CD14-positive monocyte (primary cell): ENCODE measurements around the gene MCF2L. TPM values are rescaled to one million over a fixed set of nuclear protein-coding genes. Genes with fewer than 3 reads are reported as not detected.

Experiments used
- DNase-seq, 3 donors: peaks; one replicate each; pipeline ENCODE4 v3.0.0-alpha.2; 2011 to 2022
- H2AFZ ChIP-seq: 2 replicates; pipeline ENCODE4 v1.6.0; 2012; ENCODE audit warnings: mild to moderate bottlenecking, low read depth, low read length, inconsistent platforms; ENCODE audit not compliant: insufficient read depth, poor library complexity, severe bottlenecking
- H3K27ac ChIP-seq, 2 donors: 1 replicate in 1 of 2; 2 replicates in 1 of 2; pipeline ENCODE4 v1.5.1; 2012 to 2013; ENCODE audit warnings: low read length in 2 of 2, control low read depth in 1 of 2, inconsistent platforms in 1 of 2, low read depth in 1 of 2, mild to moderate bottlenecking in 1 of 2
- H3K27me3 ChIP-seq, 2 donors: one replicate each; pipeline versions ENCODE4 v1.6.0 to v1.6.1; 2011 to 2013; ENCODE audit warnings: low read length in 2 of 2; ENCODE audit not compliant: control insufficient read depth in 2 of 2, insufficient read depth in 2 of 2
- H3K36me3 ChIP-seq, 2 donors: replicated peaks in 1 of 2; 1 replicate in 1 of 2; 2 replicates in 1 of 2; pipeline versions ENCODE4 v1.5.1 to v1.6.1; 2012 to 2013; ENCODE audit warnings: low read length in 2 of 2, control low read depth in 1 of 2, inconsistent platforms in 1 of 2, mild to moderate bottlenecking in 1 of 2; ENCODE audit not compliant: insufficient read depth in 2 of 2, control insufficient read depth in 1 of 2
- H3K4me1 ChIP-seq, 2 donors: 1 replicate in 1 of 2; 2 replicates in 1 of 2; pipeline versions ENCODE4 v1.5.1 to v1.6.1; 2012 to 2013; ENCODE audit warnings: low read length in 2 of 2, control low read depth in 1 of 2, inconsistent platforms in 1 of 2, mild to moderate bottlenecking in 1 of 2, moderate library complexity in 1 of 2; ENCODE audit not compliant: insufficient read depth in 2 of 2, control insufficient read depth in 1 of 2
- H3K4me2 ChIP-seq: replicated peaks from 2 replicates; pipeline ENCODE3; 2012; ENCODE audit warnings: low read length, moderate library complexity, mild to moderate bottlenecking; ENCODE audit not compliant: poor library complexity, severe bottlenecking; ENCODE audit errors: extremely low read depth
- H3K4me3 ChIP-seq, 3 experiments: fragments of 200-600 bp in 1 of 3; sonication (generic) in 1 of 3; replicated peaks in 1 of 3; 1 replicate in 2 of 3; 2 replicates in 1 of 3; pipeline ENCODE4 v1.5.1; 2011 to 2013; ENCODE audit warnings: low read length in 3 of 3, mild to moderate bottlenecking in 3 of 3, control low read depth in 2 of 3, low read depth in 2 of 3, inconsistent platforms in 1 of 3, moderate library complexity in 1 of 3
- H3K79me2 ChIP-seq: 2 replicates; pipeline ENCODE4 v1.6.0; 2012; ENCODE audit warnings: mild to moderate bottlenecking, control low read depth, inconsistent platforms, low read length, moderate library complexity; ENCODE audit not compliant: insufficient read depth
- H3K9ac ChIP-seq: 2 replicates; pipeline ENCODE4 v1.6.0; 2017; ENCODE audit warnings: low read length, mild to moderate bottlenecking; ENCODE audit not compliant: insufficient read depth, poor library complexity, severe bottlenecking
- H3K9me3 ChIP-seq, 2 donors: replicated peaks in 1 of 2; 1 replicate in 1 of 2; 2 replicates in 1 of 2; pipeline versions ENCODE4 v1.5.1 to v1.6.1; 2012 to 2013; ENCODE audit warnings: low read length in 2 of 2, control low read depth in 1 of 2; ENCODE audit not compliant: control insufficient read depth in 1 of 2, insufficient read depth in 1 of 2
- H4K20me1 ChIP-seq: 2 replicates; pipeline ENCODE4 v1.6.0; 2012; ENCODE audit warnings: mild to moderate bottlenecking, low read length, control low read depth, moderate library complexity; ENCODE audit not compliant: insufficient read depth
- H3K27ac Mint-ChIP-seq, 7 donors: one replicate each; pipeline ENCODE4 v1.8.0; 2020; ENCODE audit warnings: mild to moderate bottlenecking in 7 of 7, mixed read lengths in 7 of 7, moderate library complexity in 6 of 7, inconsistent platforms in 2 of 7
- H3K27me3 Mint-ChIP-seq, 3 donors: one replicate each; pipeline ENCODE4 v1.8.0; 2021 to 2022; ENCODE audit warnings: low read depth in 3 of 3, mild to moderate bottlenecking in 3 of 3, mixed read lengths in 3 of 3, moderate library complexity in 3 of 3, inconsistent platforms in 1 of 3
- H3K36me3 Mint-ChIP-seq, 2 donors: one replicate each; pipeline ENCODE4 v1.8.0; 2020; ENCODE audit warnings: mixed read lengths in 2 of 2, inconsistent platforms in 1 of 2, mild to moderate bottlenecking in 1 of 2
- H3K4me1 Mint-ChIP-seq: one replicate; pipeline ENCODE4 v1.8.0; 2020; ENCODE audit warnings: mild to moderate bottlenecking, mixed read lengths
- H3K4me3 Mint-ChIP-seq, 2 donors: one replicate each; pipeline ENCODE4 v1.8.0; 2020; ENCODE audit warnings: mild to moderate bottlenecking in 2 of 2, mixed read lengths in 2 of 2, moderate library complexity in 1 of 2
- H3K9me3 Mint-ChIP-seq, 7 donors: one replicate each; pipeline ENCODE4 v1.8.0; 2020 to 2022; ENCODE audit warnings: mixed read lengths in 7 of 7, mild to moderate bottlenecking in 6 of 7, moderate library complexity in 6 of 7, inconsistent platforms in 2 of 7
- WGBS: methylation state at CpG from one replicate; pipeline ENCODE4 v1.1.5; 2013; ENCODE audit warnings: missing lambda C conversion rate; ENCODE audit not compliant: insufficient coverage; 5-methylcytosine and 5-hydroxymethylcytosine counted together
- intact Hi-C, 2 donors: fragments of 100-400 bp; cut with micrococcal nuclease; formaldehyde crosslinking; loops; one replicate each; pipeline versions ENCODE4 v1.15.0 to v1.15.1; 2023
- polyA plus RNA-seq, 3 donors: library from polyadenylated mRNA; depleted of rRNA in 1 of 3; unstranded in 2 of 3; stranded (reverse) in 1 of 3; fragments of 300-500 nt in 2 of 3; fragments of >200 nt in 1 of 3; fragmentation: Illumina TruSeq in 2 of 3; gene quantifications; 1 replicate in 2 of 3; 2 replicates in 1 of 3; pipeline ENCODE4 v1.2.3, GENCODE V29; 2012 to 2021
- TF ChIP-seq, protein P1 (sequence below): fragments of 200-600 bp; IDR thresholded peaks from one replicate; pipeline ENCODE4 v1.8.0; 2022; ENCODE audit warnings: antibody characterized with exemption, mild to moderate bottlenecking

MCF2L gene
- polyA plus RNA-seq, 3 donors = not detected

DNA sequence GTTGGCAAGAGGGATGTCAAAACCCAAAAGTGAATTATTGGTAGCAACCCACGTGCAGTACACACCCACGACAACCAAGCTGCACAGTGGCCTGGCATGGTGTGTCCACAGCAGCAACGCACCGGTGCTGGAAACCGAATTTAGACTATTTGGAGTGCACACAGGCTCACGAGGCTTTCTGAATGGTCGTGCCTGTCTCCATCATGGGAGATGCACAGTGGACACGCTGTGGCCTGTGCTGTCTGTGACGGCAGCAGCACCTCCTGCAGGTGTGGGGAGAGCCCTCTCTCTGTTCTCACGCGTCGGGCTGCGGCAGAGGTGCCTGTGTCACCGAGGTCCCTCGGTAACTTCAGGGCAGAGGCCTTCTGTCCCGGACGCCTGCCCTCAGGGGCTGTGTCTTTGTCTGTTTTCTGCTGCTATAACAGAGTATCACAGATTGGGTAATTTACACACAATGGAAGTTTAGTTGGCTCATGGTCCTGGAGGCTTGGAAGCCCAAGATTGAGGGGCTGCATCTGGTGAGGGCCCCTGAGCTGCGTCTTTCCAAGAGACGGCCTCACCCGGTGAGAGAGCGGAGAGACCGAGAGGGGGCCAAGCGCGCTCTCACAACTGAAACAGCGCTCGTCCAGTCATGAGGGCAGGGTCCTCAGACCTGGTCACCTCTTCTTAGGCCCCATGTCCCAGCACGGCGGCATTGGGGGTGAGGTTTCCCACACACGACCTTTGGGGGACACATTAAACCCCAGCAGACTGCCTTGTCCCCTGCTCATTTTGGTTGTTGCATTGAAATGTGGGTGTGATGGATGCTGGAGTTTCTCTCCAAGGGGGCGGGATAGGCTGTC is 9.1 kb upstream of the MCF2L start:
- no peak overlapping the region for H3K4me2 ChIP-seq
- H3K4me1 Mint-ChIP-seq = no peaks in the 10 kb centered on the region
- no peaks in the 10 kb centered on the region for H4K20me1 ChIP-seq
- 95% methylated on average over 22 of the region's 30 CpGs for WGBS
- no peak overlapping the region for H3K4me3 Mint-ChIP-seq
- H3K4me1 ChIP-seq = no peaks in the 10 kb centered on the region
- TF ChIP-seq, protein P1, sequence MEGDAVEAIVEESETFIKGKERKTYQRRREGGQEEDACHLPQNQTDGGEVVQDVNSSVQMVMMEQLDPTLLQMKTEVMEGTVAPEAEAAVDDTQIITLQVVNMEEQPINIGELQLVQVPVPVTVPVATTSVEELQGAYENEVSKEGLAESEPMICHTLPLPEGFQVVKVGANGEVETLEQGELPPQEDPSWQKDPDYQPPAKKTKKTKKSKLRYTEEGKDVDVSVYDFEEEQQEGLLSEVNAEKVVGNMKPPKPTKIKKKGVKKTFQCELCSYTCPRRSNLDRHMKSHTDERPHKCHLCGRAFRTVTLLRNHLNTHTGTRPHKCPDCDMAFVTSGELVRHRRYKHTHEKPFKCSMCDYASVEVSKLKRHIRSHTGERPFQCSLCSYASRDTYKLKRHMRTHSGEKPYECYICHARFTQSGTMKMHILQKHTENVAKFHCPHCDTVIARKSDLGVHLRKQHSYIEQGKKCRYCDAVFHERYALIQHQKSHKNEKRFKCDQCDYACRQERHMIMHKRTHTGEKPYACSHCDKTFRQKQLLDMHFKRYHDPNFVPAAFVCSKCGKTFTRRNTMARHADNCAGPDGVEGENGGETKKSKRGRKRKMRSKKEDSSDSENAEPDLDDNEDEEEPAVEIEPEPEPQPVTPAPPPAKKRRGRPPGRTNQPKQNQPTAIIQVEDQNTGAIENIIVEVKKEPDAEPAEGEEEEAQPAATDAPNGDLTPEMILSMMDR = no peak
- intact Hi-C loops = no loop called here
- H3K36me3 Mint-ChIP-seq = no peaks in the 10 kb centered on the region
- H3K27ac ChIP-seq = no peak overlapping the region
- H3K27ac Mint-ChIP-seq = no peak overlapping the region
- H3K9me3 ChIP-seq = no peaks in the 10 kb centered on the region
- H3K36me3 ChIP-seq = no peaks in the 10 kb centered on the region
- no peaks in the 10 kb centered on the region for H3K27me3 ChIP-seq
- peaks cover 0 to 2% (median 0%) of the 10 kb centered on the region in 7 donors for H3K9me3 Mint-ChIP-seq
- H2AFZ ChIP-seq = no peak overlapping the region
- H3K4me3 ChIP-seq = no peak overlapping the region
- no peak for DNase-seq
- no peaks in the 10 kb centered on the region for H3K79me2 ChIP-seq
- no peak overlapping the region for H3K9ac ChIP-seq
- peaks cover 2 to 6% (median 3%) of the 10 kb centered on the region in 3 donors for H3K27me3 Mint-ChIP-seq

DNA sequence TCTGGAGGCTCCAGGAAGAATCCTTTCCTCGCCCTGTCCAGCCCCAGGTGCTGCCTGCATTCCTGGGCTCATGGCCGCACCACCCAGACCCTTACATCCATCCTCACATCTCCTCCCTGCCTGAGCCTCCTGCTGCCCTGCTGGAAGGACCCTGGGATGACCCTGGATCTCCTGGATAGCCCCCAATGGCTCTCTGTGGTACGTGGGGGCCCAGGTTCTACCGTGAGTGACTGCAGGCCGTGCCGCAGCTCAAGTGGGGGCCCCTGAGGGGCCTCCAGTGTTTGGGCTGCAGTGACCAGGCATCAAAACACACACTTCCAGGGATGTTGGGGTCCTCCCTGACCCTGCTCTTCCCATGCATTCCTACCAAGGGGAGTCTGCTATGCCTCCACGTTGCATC is 8.3 kb upstream of the MCF2L start:
- Histone ChIP-seq H3K9ac (no peak overlapping the region), H3K9me3 (no peaks in the 10 kb centered on the region), H4K20me1 (no peaks in the 10 kb centered on the region), H3K27ac (no peak overlapping the region), H3K36me3 (no peaks in the 10 kb centered on the region), H3K4me2 (no peak overlapping the region), H3K79me2 (no peaks in the 10 kb centered on the region), H3K4me1 (no peaks in the 10 kb centered on the region), H3K27me3 (no peaks in the 10 kb centered on the region), H2AFZ (no peak overlapping the region), H3K4me3 (no peak overlapping the region)
- Mint-ChIP-seq H3K4me1 (no peaks in the 10 kb centered on the region), H3K9me3 (peaks cover 0 to 2% (median 0%) of the 10 kb centered on the region in 7 donors), H3K27me3 (peaks cover 3 to 13% (median 7%) of the 10 kb centered on the region in 3 donors), H3K36me3 (no peaks in the 10 kb centered on the region), H3K4me3 (no peak overlapping the region), H3K27ac (no peak overlapping the region)
- intact Hi-C loops = no loop called here
- DNase-seq = no peak
- WGBS = 94% methylated on average over 6 of the region's 7 CpGs
- TF ChIP-seq, protein P1 = no peak
